GM10266 (cell line): ENCODE results near the gene LEMD2.

Experiments used
- DNase-seq: peaks from one replicate; pipeline ENCODE4 v3.0.0; 2012; ENCODE audit errors: extremely low spot score
- CTCF ChIP-seq: IDR thresholded peaks from 2 replicates; pipeline ENCODE4 v1.5.1; 2012; ENCODE audit warnings: mild to moderate bottlenecking, low read depth; ENCODE audit not compliant: control insufficient read depth, insufficient read depth; ENCODE audit errors: missing control alignments

The LEMD2 gene

GRCh38 chr6:33776764-33777163, 12.2 kb downstream of the LEMD2 start:
- no peak for DNase-seq
- TF ChIP-seq CTCF = no peak

GRCh38 chr6:33776186-33776585, 12.7 kb downstream of the LEMD2 start:
- DNase-seq = no peak
- TF ChIP-seq CTCF = no peak

GRCh38 chr6:33774774-33775173, 14.2 kb downstream of the LEMD2 start:
- no peak for TF ChIP-seq CTCF
- no peak for DNase-seq

- no peak for TF ChIP-seq CTCF
- DNase-seq = no peak
These were observed 15.9 kb downstream of the LEMD2 start for GRCh38 chr6:33772902-33773472.

GRCh38 chr6:33772082-33772830, 16.7 kb downstream of the LEMD2 start:
- DNase-seq = no peak
- no peak for TF ChIP-seq CTCF

- DNase-seq = peak; percentile 78
- peak; percentile 95 for TF ChIP-seq CTCF
These were observed 17.5 kb downstream of the LEMD2 start for GRCh38 chr6:33771146-33772081.
